ENCODE measurements around the gene TBX21. TPM values are rescaled to one million over a fixed set of nuclear protein-coding genes. Genes with fewer than 3 reads are reported as not detected.

The TBX21 gene
- polyA plus RNA-seq, 1 donor from 2014 or later, result not detected

DNA sequence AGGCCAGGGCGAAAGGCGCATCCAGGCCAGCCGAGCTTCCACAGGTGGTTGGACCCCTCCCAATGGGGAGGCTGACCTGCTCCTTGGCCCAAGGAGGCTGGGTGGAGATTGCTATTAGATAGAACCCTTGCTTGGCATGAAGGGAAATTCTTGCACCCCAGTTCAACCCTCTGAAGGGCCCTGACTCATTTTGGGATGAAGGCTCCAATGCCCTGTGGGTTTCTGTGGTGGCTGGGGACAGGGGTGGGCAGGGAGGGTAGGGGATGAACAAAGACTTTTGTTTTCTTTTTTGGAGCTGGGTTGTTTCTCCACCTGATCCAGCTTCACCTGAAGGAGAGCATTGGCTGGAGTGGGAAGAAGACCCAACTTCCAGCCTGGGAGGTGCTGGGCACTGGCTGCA lies 16.7 kb upstream of the TBX21 start:
- Histone ChIP-seq H3K4me3 (ENCODE audit: low read length) (no peak overlapping the region), H3K27me3 (ENCODE audit: insufficient read depth, low read depth, low read length) (peaks cover 6% of the 10 kb centered on the region), H3F3A (ENCODE audit: insufficient read depth, low read length, poor library complexity, severe bottlenecking) (no peaks in the 10 kb centered on the region), H3K9me2 (ENCODE audit: insufficient read depth, low read length) (no peaks in the 10 kb centered on the region), H2AFZ (ENCODE audit: low read depth, low read length) (no peak overlapping the region), H3K4me2 (ENCODE audit: low read length) (no peak overlapping the region), H3K9ac (ENCODE audit: low read length) (no peak overlapping the region), H3K9me3 (ENCODE audit: low read length) (no peaks in the 10 kb centered on the region), H3K27ac (ENCODE audit: low read length) (no peak overlapping the region), H4K20me1 (ENCODE audit: insufficient read depth) (no peaks in the 10 kb centered on the region), H3K36me3 (ENCODE audit: insufficient read depth, low read length) (no peaks in the 10 kb centered on the region), H3K79me2 (replicated peaks; ENCODE audit: insufficient read depth, low read length) (no peaks in the 10 kb centered on the region)
- TF ChIP-seq, protein P1, sequence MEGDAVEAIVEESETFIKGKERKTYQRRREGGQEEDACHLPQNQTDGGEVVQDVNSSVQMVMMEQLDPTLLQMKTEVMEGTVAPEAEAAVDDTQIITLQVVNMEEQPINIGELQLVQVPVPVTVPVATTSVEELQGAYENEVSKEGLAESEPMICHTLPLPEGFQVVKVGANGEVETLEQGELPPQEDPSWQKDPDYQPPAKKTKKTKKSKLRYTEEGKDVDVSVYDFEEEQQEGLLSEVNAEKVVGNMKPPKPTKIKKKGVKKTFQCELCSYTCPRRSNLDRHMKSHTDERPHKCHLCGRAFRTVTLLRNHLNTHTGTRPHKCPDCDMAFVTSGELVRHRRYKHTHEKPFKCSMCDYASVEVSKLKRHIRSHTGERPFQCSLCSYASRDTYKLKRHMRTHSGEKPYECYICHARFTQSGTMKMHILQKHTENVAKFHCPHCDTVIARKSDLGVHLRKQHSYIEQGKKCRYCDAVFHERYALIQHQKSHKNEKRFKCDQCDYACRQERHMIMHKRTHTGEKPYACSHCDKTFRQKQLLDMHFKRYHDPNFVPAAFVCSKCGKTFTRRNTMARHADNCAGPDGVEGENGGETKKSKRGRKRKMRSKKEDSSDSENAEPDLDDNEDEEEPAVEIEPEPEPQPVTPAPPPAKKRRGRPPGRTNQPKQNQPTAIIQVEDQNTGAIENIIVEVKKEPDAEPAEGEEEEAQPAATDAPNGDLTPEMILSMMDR (IDR thresholded peaks at IDR 0.05; ENCODE audit: poor library complexity, severe bottlenecking), result no peak
- TF ChIP-seq SMC3 (conservative IDR thresholded peaks at IDR 0.05; ENCODE audit: poor library complexity) (no peak), EP300 (conservative IDR thresholded peaks at IDR 0.05; ENCODE audit: poor library complexity, severe bottlenecking) (no peak), EZH2 (IDR thresholded peaks at IDR 0.05; ENCODE audit: borderline replicate concordance, insufficient read depth, low read length, poor library complexity, severe bottlenecking) (no peak), POLR2AphosphoS5 (IDR thresholded peaks at IDR 0.05) (no peak), TAF1 (IDR thresholded peaks at IDR 0.05; ENCODE audit: low read depth) (no peak), RAD21 (conservative IDR thresholded peaks at IDR 0.05) (no peak), MXI1 (conservative IDR thresholded peaks at IDR 0.05; ENCODE audit: poor library complexity, severe bottlenecking) (no peak)
- TF ChIP-seq, protein P2, sequence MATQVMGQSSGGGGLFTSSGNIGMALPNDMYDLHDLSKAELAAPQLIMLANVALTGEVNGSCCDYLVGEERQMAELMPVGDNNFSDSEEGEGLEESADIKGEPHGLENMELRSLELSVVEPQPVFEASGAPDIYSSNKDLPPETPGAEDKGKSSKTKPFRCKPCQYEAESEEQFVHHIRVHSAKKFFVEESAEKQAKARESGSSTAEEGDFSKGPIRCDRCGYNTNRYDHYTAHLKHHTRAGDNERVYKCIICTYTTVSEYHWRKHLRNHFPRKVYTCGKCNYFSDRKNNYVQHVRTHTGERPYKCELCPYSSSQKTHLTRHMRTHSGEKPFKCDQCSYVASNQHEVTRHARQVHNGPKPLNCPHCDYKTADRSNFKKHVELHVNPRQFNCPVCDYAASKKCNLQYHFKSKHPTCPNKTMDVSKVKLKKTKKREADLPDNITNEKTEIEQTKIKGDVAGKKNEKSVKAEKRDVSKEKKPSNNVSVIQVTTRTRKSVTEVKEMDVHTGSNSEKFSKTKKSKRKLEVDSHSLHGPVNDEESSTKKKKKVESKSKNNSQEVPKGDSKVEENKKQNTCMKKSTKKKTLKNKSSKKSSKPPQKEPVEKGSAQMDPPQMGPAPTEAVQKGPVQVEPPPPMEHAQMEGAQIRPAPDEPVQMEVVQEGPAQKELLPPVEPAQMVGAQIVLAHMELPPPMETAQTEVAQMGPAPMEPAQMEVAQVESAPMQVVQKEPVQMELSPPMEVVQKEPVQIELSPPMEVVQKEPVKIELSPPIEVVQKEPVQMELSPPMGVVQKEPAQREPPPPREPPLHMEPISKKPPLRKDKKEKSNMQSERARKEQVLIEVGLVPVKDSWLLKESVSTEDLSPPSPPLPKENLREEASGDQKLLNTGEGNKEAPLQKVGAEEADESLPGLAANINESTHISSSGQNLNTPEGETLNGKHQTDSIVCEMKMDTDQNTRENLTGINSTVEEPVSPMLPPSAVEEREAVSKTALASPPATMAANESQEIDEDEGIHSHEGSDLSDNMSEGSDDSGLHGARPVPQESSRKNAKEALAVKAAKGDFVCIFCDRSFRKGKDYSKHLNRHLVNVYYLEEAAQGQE (IDR thresholded peaks at IDR 0.05; ENCODE audit: borderline replicate concordance), result no peak

DNA sequence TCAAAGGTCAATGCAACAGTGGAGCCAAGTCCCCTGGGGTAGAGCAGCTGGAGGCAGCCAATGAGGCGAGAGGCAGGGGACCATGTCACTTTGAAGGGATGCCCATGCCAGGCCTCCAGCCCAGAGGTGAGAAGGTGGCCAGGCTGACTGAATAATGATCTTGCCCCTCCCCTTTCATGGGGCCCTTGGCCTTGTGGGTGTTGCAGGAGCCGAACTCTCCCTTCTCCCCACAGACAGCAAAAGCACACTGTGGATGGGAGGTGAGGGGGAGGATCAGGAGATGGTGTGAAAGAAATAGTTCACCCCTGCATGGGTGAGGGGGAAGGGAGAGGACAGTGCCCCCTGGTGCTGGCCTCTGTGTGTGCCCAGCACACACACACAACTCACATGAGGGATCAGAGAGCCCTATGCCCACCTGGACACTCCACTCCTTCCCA lies 15.8 kb upstream of the TBX21 start:
- Histone ChIP-seq H2AFZ (ENCODE audit: low read depth, low read length) (no peak overlapping the region), H4K20me1 (ENCODE audit: insufficient read depth) (no peaks in the 10 kb centered on the region), H3K9me2 (ENCODE audit: insufficient read depth, low read length) (no peaks in the 10 kb centered on the region), H3K36me3 (ENCODE audit: insufficient read depth, low read length) (no peaks in the 10 kb centered on the region), H3K27ac (ENCODE audit: low read length) (no peak overlapping the region), H3K27me3 (ENCODE audit: insufficient read depth, low read depth, low read length) (peaks cover 11% of the 10 kb centered on the region), H3F3A (ENCODE audit: insufficient read depth, low read length, poor library complexity, severe bottlenecking) (no peaks in the 10 kb centered on the region), H3K4me3 (ENCODE audit: low read length) (no peak overlapping the region), H3K4me2 (ENCODE audit: low read length) (no peak overlapping the region), H3K9me3 (ENCODE audit: low read length) (no peaks in the 10 kb centered on the region), H3K9ac (ENCODE audit: low read length) (no peak overlapping the region), H3K79me2 (replicated peaks; ENCODE audit: insufficient read depth, low read length) (no peaks in the 10 kb centered on the region)
- TF ChIP-seq MXI1 (conservative IDR thresholded peaks at IDR 0.05; ENCODE audit: poor library complexity, severe bottlenecking) (no peak), EZH2 (IDR thresholded peaks at IDR 0.05; ENCODE audit: borderline replicate concordance, insufficient read depth, low read length, poor library complexity, severe bottlenecking) (no peak), TAF1 (IDR thresholded peaks at IDR 0.05; ENCODE audit: low read depth) (no peak), SMC3 (conservative IDR thresholded peaks at IDR 0.05; ENCODE audit: poor library complexity) (no peak), POLR2AphosphoS5 (IDR thresholded peaks at IDR 0.05) (no peak), RAD21 (conservative IDR thresholded peaks at IDR 0.05) (no peak), EP300 (conservative IDR thresholded peaks at IDR 0.05; ENCODE audit: poor library complexity, severe bottlenecking) (no peak)
- TF ChIP-seq, protein P2 (IDR thresholded peaks at IDR 0.05; ENCODE audit: borderline replicate concordance), result no peak
- TF ChIP-seq, protein P1 (IDR thresholded peaks at IDR 0.05; ENCODE audit: poor library complexity, severe bottlenecking), result no peak
